Measurements from ENCODE around the gene ZNF714.

The ZNF714 gene

DNA sequence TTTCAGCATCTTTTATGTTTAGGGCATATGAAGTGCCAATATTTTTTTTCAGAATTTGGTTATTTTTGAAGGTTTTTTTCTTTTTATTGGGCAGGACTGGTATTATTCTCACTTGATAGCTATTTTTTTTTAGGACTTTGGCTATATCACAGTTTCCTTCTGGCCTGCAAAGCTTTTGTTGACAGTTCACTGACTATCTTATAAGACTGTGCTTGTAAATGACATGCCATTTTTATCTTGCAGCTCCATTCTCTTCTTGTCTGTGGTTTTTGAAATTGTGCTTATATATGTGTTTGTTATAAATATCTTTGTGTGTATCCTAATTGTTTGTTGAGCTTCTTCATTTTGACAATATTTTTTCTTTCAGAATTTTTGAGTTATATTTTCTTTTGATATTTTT, 33.4 kb downstream of the ZNF714 start:
- no peak for FAIRE-seq
- no peak for TF ChIP-seq CTCF (IDR thresholded peaks at IDR 0.05; ENCODE audit: insufficient read depth, missing control alignments)
- DNase-seq (ENCODE audit: insufficient read length, low spot score): no peak

GRCh38 chr19:21117041-21117907, 35.3 kb downstream of the ZNF714 start:
- no peak for TF ChIP-seq CTCF (IDR thresholded peaks at IDR 0.05; ENCODE audit: insufficient read depth, missing control alignments)
- FAIRE-seq (peak; percentile 44), DNase-seq (ENCODE audit: insufficient read length, low spot score) (no peak)

DNA sequence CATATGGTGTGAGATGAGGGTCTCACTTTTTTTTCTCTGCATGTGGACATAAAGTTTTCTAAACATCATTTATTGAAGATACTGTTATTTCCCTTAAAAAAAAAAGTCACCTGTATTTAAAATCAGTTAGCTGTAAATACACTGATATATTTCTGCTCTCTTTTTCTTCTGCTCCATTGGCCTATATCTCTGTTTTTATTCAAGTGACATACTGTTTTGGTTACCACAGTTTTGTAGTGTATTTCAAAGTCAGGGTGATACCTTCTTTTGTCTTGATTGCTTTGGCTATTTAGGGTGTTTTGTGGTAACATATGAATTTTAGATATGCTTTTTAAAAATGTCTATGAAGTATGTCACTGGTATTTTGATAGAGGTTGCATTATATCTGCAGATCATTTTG, 44.1 kb downstream of the ZNF714 start:
- DNase-seq (ENCODE audit: insufficient read length, low spot score) (no peak), FAIRE-seq (peak; percentile 51)
- TF ChIP-seq CTCF (IDR thresholded peaks at IDR 0.05; ENCODE audit: insufficient read depth, missing control alignments): no peak

DNA sequence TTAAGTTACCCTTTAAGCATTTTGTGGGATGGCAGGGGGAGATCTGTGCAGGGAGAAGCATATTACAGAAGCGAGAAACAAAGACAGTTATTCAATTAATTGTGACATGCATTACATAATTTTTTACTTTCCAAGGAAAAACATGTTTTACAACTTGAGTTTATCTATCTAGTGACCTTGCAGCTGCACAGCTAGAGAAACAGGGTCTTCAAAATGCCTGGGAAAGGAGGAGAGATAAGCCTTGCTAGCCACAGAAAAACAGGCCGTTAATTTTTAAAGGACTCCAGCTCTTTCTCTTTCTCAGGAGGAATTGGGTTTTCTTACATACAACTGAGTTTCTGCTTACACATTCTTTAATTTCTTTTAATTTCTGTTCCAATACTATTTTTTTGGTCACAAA, 45.0 kb downstream of the ZNF714 start:
- TF ChIP-seq CTCF (IDR thresholded peaks at IDR 0.05; ENCODE audit: insufficient read depth, missing control alignments): no peak
- FAIRE-seq (no peak), DNase-seq (ENCODE audit: insufficient read length, low spot score) (no peak)

DNA sequence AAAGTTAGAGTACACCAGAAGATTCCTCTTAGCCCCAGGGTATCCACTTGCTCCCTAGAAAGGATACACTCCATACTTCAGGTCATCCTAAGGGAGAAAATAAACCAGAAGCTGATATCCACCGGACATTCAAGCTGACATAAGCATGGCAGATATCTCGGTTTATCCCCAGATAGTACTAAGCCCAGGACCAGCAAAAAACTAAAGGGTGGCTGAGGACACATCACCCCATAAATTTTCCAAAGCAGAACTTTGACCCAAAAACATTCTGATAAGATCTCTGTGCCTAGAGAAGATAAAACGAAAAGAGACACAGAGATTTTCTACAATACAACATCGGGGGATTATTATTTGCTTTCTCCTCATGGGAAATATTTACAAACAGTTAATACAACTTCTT, 45.9 kb downstream of the ZNF714 start:
- no peak for TF ChIP-seq CTCF (IDR thresholded peaks at IDR 0.05; ENCODE audit: insufficient read depth, missing control alignments)
- FAIRE-seq (no peak), DNase-seq (ENCODE audit: insufficient read length, low spot score) (no peak)

GRCh38 chr19:21128901-21129698, 47.1 kb downstream of the ZNF714 start:
- FAIRE-seq (no peak), DNase-seq (ENCODE audit: insufficient read length, low spot score) (no peak)
- no peak for TF ChIP-seq CTCF (IDR thresholded peaks at IDR 0.05; ENCODE audit: insufficient read depth, missing control alignments)

Measured in D721Med (cell line).